ENCODE results near the gene CACNA1D.

CACNA1D gene

GRCh38 chr3:53694666-53695323 is 200.4 kb downstream of the CACNA1D start:
- DNase-seq, result no peak

DNA sequence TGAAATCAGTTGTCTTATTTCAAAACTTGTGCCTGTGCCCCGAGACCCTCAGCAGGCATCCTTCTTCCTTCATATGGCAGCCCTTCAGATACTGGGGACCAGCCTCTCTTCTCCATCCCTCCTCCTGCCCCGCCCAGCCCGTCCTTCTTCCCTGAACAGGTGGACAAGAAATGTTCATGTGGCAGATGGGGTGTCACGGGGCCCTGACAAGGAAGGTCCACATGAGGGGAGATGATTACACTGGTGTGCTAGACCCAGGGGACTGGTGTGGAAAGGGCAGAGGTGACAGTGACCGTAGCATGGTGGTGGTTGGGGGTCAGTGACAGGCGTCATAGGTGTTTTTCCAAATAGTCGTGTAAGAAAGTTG is 200.9 kb downstream of the CACNA1D start:
- no peak for DNase-seq

DNA sequence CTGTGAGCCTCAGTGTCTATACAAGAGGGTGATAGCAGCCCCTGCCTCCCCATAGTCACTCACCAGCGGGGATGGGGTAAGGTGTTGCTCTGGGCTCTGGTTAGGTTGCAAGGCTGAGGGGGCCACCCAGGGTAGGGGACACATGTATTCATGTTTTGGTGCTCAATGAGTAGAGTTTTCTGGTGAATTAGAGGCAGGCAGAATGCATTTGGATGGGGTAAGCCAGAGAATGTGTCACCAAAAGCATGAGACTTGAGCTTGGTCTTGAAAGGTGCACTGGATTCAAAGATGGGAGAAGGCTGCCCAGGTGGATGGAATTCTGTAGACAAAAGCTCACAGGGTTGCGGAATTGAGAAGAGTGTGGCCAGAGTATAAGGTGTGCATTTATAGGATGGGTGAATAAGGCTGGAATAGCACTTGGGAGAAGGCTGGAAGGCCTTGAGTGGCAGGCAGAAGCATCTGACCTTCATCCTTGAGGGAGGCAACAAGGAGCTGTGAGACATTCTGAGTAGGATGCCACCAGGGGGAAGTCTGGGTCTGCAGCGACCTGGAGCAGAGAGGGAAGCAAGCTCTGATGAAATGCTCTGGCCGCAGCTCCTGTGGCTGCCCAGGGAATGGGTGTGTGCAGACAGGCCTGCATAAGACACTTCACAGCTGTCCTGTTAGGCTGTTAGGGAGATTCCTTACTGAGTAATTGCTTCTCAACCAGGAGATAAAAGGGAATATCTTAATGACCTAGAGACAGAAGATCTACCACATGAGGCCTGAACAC is 202.2 kb downstream of the CACNA1D start:
- DNase-seq, result no peak

DNA sequence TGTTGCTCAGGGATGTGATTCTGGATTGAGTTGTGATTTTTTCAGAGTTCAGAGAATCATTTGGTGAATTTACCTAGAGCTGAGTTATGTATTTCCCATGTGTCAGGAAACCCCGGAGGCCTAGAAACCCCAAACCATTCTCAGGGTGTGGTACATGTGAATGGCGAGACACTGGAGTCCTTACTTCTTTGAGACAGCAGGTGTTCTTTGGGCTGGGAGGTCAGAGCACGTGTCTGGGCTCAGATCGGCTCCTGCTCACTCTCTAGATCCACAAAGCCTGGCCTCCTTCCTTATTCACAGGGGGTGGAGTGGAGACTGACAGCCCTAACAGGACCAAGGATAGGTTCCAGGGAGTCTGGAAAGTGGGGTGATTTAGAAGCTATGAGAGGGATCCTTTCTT is 206.0 kb downstream of the CACNA1D start:
- no peak for DNase-seq

- DNase-seq, result no peak
Measured at GRCh38 chr3:53702776-53703530, 208.5 kb downstream of the CACNA1D start.

DNA sequence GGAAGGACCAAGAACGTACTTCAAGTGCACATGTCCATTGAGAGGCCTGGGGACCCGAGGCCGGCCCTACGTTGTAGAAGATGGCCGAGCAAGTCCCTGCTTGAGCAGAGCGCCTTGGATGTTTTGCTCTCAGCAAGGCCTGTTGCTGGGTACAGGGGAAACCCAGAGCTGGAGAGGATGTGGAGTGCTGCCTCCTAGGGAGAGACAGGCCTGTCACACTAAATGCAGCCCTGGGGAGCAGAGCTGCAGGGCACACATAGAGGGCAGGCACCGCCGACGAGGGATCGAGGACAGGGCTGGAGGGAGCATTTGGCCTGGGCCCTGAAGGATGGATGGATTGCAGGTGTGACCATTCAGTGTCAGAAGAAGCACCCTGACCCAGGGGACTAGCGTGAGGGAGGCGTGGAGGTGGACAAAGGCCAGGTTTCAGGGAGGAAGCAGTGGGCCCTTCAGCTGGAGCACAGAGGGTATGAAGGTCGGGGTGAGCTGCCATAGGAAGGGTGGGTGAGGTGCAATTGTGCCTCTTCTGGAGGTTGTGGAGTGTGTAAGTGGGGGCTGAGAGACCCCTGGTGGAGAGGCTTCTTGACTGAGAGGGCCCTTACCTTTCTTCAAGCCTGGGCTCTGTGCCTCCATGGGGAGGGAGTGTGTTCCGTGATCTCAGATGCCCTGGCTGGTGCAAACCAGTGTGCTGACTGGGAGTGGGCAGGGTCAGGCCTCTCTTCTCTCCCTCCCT is 209.4 kb downstream of the CACNA1D start:
- DNase-seq, result no peak

DNA sequence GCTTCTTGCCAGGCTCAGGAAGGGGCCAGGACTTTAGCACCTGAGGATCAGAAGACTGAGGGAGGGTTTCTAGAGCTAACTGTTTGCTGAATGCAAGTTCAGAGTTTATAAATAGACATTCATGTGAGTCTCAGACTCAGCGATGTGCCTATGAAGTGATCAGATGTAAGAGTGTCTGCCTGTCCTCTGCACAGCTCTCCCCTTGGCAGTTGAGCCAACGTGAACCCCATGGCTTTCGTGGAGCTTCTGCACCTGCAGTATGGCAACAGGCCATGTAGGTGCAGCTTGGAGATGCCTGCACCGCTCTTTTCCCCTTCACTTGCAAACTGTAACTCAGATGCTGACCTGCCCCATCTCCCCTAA is 209.9 kb downstream of the CACNA1D start:
- no peak for DNase-seq

- DNase-seq, result no peak
Measured at GRCh38 chr3:53705024-53705745, 210.8 kb downstream of the CACNA1D start.

DNA sequence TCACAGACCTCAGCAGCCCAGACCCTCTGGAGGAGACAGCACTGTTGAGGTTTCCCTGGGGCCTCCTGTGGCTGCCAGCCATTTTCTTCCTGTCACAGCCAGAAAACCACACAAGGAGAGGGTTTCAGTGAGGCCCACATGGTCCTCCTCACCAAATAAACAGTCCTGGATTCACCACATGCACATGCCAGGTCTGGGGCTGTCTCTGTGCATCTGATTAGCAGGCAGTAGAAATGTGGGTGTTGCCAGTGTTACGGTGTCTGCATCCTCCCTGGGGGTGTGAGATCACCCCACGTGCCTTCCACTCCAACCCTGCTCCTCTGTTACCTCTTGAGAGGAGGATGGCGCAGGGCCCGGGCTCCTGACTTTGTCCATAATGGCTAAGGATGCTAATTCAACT is 211.4 kb downstream of the CACNA1D start:
- DNase-seq, result no peak

DNA sequence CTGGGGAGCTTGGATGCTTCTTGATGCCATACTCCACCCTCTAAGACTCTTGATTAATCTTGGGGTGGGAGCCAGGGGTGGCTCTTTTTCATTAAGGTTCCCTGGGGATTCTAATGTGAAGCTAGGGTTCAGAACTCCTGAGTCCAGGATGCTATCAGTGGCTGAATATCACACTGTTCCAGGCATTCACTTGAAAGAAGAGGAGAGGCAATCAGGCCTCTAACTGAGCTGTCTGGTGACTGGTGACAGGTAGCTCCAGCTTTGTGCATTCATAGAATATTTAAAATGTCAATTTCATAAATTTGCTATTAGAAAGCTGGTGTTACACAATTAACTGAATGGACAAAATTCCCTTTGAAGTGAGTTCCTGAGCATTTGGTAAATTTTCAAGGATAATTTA is 212.8 kb downstream of the CACNA1D start:
- DNase-seq, result no peak

DNA sequence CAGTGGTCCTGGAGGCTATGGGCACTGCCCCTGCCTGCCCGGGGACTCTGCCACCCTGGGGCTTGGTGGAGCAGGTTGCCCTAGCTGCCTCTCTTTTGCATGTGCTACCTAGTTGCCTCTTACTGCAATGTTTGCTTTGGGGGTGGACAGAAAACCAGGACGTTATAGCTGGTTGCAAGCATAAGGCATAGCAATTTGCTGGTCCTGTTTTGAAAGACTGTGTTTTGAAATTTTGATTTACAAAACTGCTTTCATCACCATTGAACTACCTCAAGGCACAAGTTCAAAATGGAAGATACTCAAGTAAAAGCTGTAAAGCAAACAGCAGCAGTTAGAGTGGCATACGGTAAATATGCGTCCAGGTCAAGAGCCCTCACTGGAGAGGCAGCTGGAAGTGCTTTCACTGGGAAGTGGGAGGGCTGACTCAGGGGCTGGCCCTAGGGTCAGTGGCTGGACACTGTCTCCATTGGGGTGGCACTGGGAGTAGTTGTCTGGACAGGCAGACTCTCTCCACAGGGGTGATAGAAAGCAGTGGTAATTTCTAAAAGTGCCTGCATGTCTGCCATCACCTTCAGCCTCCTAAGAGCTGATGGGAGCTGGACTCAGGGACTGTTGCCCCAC is 213.7 kb downstream of the CACNA1D start:
- DNase-seq, result no peak

GRCh38 chr3:53709256-53709655 is 214.8 kb downstream of the CACNA1D start:
- DNase-seq, result no peak

- DNase-seq, result peak; percentile 64
Measured at GRCh38 chr3:53709860-53710674, 215.7 kb downstream of the CACNA1D start.

- no peak for DNase-seq
Measured at GRCh38 chr3:53711387-53711786, 217.0 kb downstream of the CACNA1D start.

DNA sequence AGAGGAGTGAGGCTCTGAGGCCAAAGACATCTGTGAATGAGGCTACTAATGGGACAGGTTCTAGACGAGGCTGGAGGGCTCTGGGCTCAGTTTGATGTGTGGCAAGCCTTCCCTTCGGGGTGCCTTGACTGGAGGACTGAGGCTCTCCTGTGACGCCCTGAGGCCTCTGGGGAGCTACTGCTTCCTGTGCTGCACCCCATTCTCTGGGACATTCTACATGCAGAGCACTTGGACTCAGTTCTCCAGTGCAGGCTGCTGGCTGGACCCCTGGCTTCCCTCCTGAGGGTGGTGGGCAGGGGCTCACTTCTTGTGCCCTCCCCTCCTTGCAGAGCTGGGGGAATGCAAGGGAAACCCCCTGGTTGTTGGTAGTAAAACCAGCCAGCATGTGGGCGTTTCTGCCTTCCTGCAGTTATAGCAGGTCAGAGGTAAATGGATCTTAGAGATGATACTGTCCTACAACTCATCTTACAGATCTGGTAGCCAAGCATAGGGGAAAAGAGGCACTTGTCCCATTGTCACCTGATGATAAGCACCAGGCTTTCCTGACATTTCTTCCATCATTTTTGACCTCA is 218.5 kb downstream of the CACNA1D start:
- no peak for DNase-seq

DNA sequence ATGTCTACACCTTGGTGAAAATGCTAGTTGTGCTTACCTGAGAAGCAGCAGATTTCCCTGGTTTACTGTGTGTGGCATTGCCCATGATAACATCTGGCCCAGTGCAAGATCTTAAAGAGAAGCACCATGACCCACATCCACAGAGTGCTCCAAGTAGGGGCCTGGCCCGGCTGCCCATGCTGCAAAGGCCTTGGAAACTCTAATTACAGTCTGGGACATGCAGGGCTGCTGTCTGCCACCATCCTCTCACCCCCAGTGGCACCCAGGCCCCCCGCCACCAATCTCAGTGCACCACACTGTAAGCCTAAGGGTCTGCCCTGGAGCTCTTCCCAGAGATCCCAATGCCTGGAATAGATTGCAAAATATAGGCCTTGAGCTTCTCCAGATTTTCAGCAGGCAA is 219.2 kb downstream of the CACNA1D start:
- no peak for DNase-seq

- DNase-seq, result no peak
Measured at GRCh38 chr3:53715815-53716483, 221.5 kb downstream of the CACNA1D start.

- DNase-seq, result no peak
Measured at GRCh38 chr3:53716998-53717397, 222.6 kb downstream of the CACNA1D start.

GRCh38 chr3:53718462-53718861 is 224.1 kb downstream of the CACNA1D start:
- DNase-seq, result no peak

DNA sequence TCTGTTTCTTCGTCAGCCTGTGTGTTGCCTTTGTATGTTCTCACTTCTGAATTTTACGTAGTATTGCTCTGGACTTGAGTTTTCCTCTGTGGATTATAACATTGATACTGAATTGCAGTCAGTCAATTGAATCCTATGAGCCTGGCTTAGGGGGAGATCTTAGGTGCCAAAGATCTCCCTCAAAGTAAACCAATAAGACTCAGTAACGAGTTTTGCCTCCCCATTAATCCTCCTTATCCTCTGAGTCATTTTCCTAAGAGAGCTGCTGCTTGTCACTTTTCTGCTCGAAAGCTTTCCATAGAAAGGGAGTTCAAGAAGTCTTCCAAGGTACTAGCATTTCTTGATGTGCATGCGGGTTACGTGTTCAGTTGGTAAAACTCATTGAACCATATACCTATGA is 225.4 kb downstream of the CACNA1D start:
- no peak for DNase-seq

All from activated naive CD4-positive, alpha-beta T cell treated with anti-CD3 and anti-CD28 coated beads, Interleukin-2, amount 50 U/mL, for 16 hours (primary cell).